Thyroid gland (tissue), 4 donors: ENCODE data around the gene PDE5A.

Source experiments
- POLR2A ChIP-seq, 2 donors: fragments of 450-650 bp; IDR thresholded peaks; one replicate each; pipeline ENCODE4 v1.6.1; 2017; ENCODE audit warnings: antibody characterized with exemption in 2 of 2, mild to moderate bottlenecking in 2 of 2, moderate library complexity in 1 of 2
- TF ChIP-seq, protein P1 (sequence below), 6 experiments: fragments of 200-600 bp in 3 of 6; fragments of 450-650 bp in 3 of 6; sonication (generic) in 3 of 6; IDR thresholded peaks; one replicate each; pipeline ENCODE4 v1.5.1; 2016 to 2019; ENCODE audit warnings: antibody characterized with exemption in 6 of 6, mild to moderate bottlenecking in 2 of 6, inconsistent platforms in 1 of 6, moderate library complexity in 1 of 6

DNA sequence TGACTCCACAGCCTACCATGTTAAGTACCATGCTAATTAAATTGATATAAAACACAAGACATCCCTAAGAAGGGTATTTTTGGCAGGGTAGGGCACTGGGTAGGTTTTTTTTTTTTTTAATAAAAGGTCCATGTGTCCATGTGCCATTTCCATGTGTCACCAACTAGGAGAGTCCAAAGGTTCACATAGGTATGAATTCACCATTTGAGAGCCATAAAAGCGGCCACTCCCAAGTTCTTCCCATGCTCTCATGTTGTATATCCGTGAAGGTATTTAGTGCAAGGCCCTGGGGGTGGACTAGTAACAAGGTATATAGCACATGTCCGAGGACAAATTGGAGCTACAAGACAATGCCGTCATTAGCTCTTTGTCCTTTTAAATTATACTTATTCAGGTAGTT lies 107.3 kb downstream of the PDE5A start:
- no peak for TF ChIP-seq POLR2A (IDR thresholded peaks at IDR 0.05)
- TF ChIP-seq, protein P1, sequence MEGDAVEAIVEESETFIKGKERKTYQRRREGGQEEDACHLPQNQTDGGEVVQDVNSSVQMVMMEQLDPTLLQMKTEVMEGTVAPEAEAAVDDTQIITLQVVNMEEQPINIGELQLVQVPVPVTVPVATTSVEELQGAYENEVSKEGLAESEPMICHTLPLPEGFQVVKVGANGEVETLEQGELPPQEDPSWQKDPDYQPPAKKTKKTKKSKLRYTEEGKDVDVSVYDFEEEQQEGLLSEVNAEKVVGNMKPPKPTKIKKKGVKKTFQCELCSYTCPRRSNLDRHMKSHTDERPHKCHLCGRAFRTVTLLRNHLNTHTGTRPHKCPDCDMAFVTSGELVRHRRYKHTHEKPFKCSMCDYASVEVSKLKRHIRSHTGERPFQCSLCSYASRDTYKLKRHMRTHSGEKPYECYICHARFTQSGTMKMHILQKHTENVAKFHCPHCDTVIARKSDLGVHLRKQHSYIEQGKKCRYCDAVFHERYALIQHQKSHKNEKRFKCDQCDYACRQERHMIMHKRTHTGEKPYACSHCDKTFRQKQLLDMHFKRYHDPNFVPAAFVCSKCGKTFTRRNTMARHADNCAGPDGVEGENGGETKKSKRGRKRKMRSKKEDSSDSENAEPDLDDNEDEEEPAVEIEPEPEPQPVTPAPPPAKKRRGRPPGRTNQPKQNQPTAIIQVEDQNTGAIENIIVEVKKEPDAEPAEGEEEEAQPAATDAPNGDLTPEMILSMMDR (IDR thresholded peaks at IDR 0.05): no peak
